ENCODE results near the gene KIF6.

The KIF6 gene

GRCh38 chr6:39669973-39670342 lies 55.2 kb downstream of the KIF6 start:
- no peak for TF ChIP-seq CTCF (IDR thresholded peaks at IDR 0.05; ENCODE audit: low read depth, low read length)
- no peak overlapping the region for H3K4me3 ChIP-seq (ENCODE audit: low read depth, low read length)
- in situ Hi-C loops (cut with HindIII; ENCODE audit: low sequenced_read_pairs), result no loop called here
- DNase-seq (ENCODE audit: low read depth, low spot score), result peak; percentile 20

- in situ Hi-C loops (cut with HindIII; ENCODE audit: low sequenced_read_pairs), result no loop called here
Measured at GRCh38 chr6:39669207-39669972, 55.8 kb downstream of the KIF6 start.

DNA sequence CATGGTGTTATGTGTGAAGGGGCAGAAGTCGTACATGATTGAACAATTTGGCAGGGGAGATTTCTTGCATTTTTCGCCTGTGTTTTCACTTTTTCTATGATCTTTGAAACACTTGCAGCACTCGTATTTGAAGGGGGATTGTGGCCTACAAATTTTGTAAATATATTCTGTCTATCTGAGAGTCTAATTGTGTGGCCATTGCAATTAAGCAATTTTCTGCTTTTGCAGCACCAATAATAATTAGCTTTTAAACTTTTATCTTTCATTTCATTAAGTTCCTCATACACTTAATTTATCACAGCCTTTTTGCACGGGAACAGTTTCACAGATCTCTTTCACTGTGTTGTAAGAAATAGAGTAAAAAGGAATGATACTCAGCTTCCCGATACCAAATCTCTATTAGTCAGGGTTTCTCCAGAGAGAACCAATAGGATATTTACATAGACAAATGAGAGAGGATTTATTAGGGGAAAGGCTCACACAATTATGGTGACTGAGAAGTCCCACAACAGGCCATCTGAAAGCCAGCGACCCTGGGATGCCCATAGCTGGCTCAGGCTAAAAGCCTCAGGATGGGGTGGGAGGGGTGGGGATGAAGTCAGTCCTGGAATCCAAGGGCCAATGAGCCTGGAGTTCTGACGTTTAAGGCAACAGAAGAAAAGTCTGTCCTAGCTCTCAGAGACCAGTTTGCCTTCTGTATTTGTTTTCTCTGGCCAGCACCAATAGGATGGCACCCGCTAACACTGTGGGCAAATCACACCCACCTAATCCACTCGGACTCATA lies 58.3 kb downstream of the KIF6 start:
- no peak for DNase-seq (ENCODE audit: low read depth, low spot score)
- in situ Hi-C loops (cut with HindIII; ENCODE audit: low sequenced_read_pairs), result no loop called here
- no peak overlapping the region for H3K4me3 ChIP-seq (ENCODE audit: low read depth, low read length)
- TF ChIP-seq CTCF (IDR thresholded peaks at IDR 0.05; ENCODE audit: low read depth, low read length), result no peak

More at GRCh38 chr6:39669207-39669972, 55.8 kb downstream of the KIF6 start:
- TF ChIP-seq CTCF (IDR thresholded peaks at IDR 0.05; ENCODE audit: low read depth, low read length), result no peak
- H3K4me3 ChIP-seq (ENCODE audit: low read depth, low read length), result no peak overlapping the region
- peak; percentile 71 for DNase-seq (ENCODE audit: low read depth, low spot score)

DNA sequence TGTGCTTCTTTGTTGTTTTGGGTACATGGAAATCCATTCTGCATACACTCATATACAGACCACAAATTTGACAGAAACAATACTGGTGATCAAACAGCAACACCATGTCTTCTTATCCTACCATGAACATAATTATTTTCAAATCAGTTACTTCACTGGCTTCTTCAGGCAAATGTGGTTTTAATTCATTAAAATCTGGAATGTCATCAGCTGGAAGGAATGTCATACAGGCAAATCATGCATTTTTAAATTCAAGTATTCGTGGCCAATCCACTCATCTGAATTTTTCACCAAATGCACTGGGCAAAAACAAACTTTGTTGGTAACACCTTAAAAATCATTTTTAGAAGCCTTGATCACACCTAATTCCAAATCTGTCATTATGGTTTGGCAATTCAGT lies 59.3 kb downstream of the KIF6 start:
- DNase-seq (ENCODE audit: low read depth, low spot score), result peak; percentile 10
- no peak overlapping the region for H3K4me3 ChIP-seq (ENCODE audit: low read depth, low read length)
- no peak for TF ChIP-seq CTCF (IDR thresholded peaks at IDR 0.05; ENCODE audit: low read depth, low read length)
- in situ Hi-C loops (cut with HindIII; ENCODE audit: low sequenced_read_pairs), result no loop called here

- TF ChIP-seq CTCF (IDR thresholded peaks at IDR 0.05; ENCODE audit: low read depth, low read length), result no peak
- in situ Hi-C loops (cut with HindIII; ENCODE audit: low sequenced_read_pairs), result no loop called here
- no peak for DNase-seq (ENCODE audit: low read depth, low spot score)
- no peak overlapping the region for H3K4me3 ChIP-seq (ENCODE audit: low read depth, low read length)
Measured at GRCh38 chr6:39664173-39664572, 61.0 kb downstream of the KIF6 start.

- no peak for TF ChIP-seq CTCF (IDR thresholded peaks at IDR 0.05; ENCODE audit: low read depth, low read length)
- no peak overlapping the region for H3K4me3 ChIP-seq (ENCODE audit: low read depth, low read length)
- in situ Hi-C loops (cut with HindIII; ENCODE audit: low sequenced_read_pairs), result no loop called here
- DNase-seq (ENCODE audit: low read depth, low spot score), result no peak
Measured at GRCh38 chr6:39657355-39658135, 67.7 kb downstream of the KIF6 start.

Measured in astrocyte of the spinal cord (primary cell).